Measurements from ENCODE around the gene NFE2L3. TPM values are rescaled to one million over a fixed set of nuclear protein-coding genes. Genes with fewer than 3 reads are reported as not detected.

Gene NFE2L3
- total RNA-seq, 1 donor from 2014 or later, result 50.4 TPM

- Histone ChIP-seq H3K36me3 (ENCODE audit: insufficient read depth, low read length) (no peaks in the 10 kb centered on the region), H2AFZ (ENCODE audit: low read depth, low read length) (no peak overlapping the region), H3K4me1 (ENCODE audit: insufficient read depth, low read length) (no peaks in the 10 kb centered on the region), H3K9ac (ENCODE audit: low read length) (no peak overlapping the region), H3K4me2 (ENCODE audit: low read length) (no peak overlapping the region), H3K79me2 (ENCODE audit: insufficient read depth, low read length) (peaks cover 9% of the 10 kb centered on the region), H4K20me1 (ENCODE audit: insufficient read depth, low read length) (peaks cover 11% of the 10 kb centered on the region), H3K27me3 (ENCODE audit: insufficient read depth, low read length) (no peaks in the 10 kb centered on the region), H3K9me3 (ENCODE audit: insufficient read depth, low read depth, low read length) (no peaks in the 10 kb centered on the region), H3K27ac (ENCODE audit: low read depth, low read length) (no peak overlapping the region), H3K4me3 (ENCODE audit: insufficient read depth, low read depth, low read length) (no peak overlapping the region)
- H3K27me3 Mint-ChIP-seq (ENCODE audit: low read depth, unreplicated experiment), result no peaks in the 10 kb centered on the region
- peaks cover 4% of the 10 kb centered on the region for H3K36me3 Mint-ChIP-seq (ENCODE audit: low read depth, unreplicated experiment)
- H3K4me3 Mint-ChIP-seq (ENCODE audit: unreplicated experiment), result no peak overlapping the region
- no peak overlapping the region for H3K27ac Mint-ChIP-seq (ENCODE audit: unreplicated experiment)
- H3K4me1 Mint-ChIP-seq (ENCODE audit: low read depth, unreplicated experiment), result peaks cover 9% of the 10 kb centered on the region
- no peak for FAIRE-seq
- TF ChIP-seq EZH2 (IDR thresholded peaks at IDR 0.05; ENCODE audit: insufficient read depth, low read length), result no peak
- no peak for TF ChIP-seq CTCF (IDR thresholded peaks at IDR 0.05; ENCODE audit: insufficient read depth, low read depth, low read length)
- no peaks in the 10 kb centered on the region for H3K9me3 Mint-ChIP-seq (ENCODE audit: unreplicated experiment)
- DNase-seq (ENCODE audit: low read depth), result no peak
Observed at GRCh38 chr7:26166684-26167266, 14.8 kb downstream of the NFE2L3 start.

- Histone ChIP-seq H3K4me1 (ENCODE audit: insufficient read depth, low read length) (no peaks in the 10 kb centered on the region), H2AFZ (ENCODE audit: low read depth, low read length) (no peak overlapping the region), H3K9me3 (ENCODE audit: insufficient read depth, low read depth, low read length) (no peaks in the 10 kb centered on the region), H3K36me3 (ENCODE audit: insufficient read depth, low read length) (no peaks in the 10 kb centered on the region), H3K79me2 (ENCODE audit: insufficient read depth, low read length) (peaks cover 9% of the 10 kb centered on the region), H3K4me2 (ENCODE audit: low read length) (no peak overlapping the region), H3K27ac (ENCODE audit: low read depth, low read length) (no peak overlapping the region), H3K4me3 (ENCODE audit: insufficient read depth, low read depth, low read length) (no peak overlapping the region), H4K20me1 (ENCODE audit: insufficient read depth, low read length) (peaks cover 11% of the 10 kb centered on the region), H3K27me3 (ENCODE audit: insufficient read depth, low read length) (no peaks in the 10 kb centered on the region), H3K9ac (ENCODE audit: low read length) (no peak overlapping the region)
- Mint-ChIP-seq H3K27ac (ENCODE audit: unreplicated experiment) (no peak overlapping the region), H3K36me3 (ENCODE audit: low read depth, unreplicated experiment) (peaks cover 3% of the 10 kb centered on the region), H3K27me3 (ENCODE audit: low read depth, unreplicated experiment) (no peaks in the 10 kb centered on the region), H3K4me3 (ENCODE audit: unreplicated experiment) (no peak overlapping the region), H3K4me1 (ENCODE audit: low read depth, unreplicated experiment) (peaks cover 8% of the 10 kb centered on the region), H3K9me3 (ENCODE audit: unreplicated experiment) (no peaks in the 10 kb centered on the region)
- DNase-seq (ENCODE audit: low read depth) (no peak), FAIRE-seq (no peak)
- TF ChIP-seq CTCF (IDR thresholded peaks at IDR 0.05; ENCODE audit: insufficient read depth, low read depth, low read length), result no peak
- TF ChIP-seq EZH2 (IDR thresholded peaks at IDR 0.05; ENCODE audit: insufficient read depth, low read length), result no peak
Observed at GRCh38 chr7:26167303-26167934, 15.4 kb downstream of the NFE2L3 start.

GRCh38 chr7:26168458-26169023 lies 16.5 kb downstream of the NFE2L3 start:
- no peaks in the 10 kb centered on the region for H3K36me3 ChIP-seq (ENCODE audit: insufficient read depth, low read length)
- Mint-ChIP-seq H3K27me3 (ENCODE audit: low read depth, unreplicated experiment) (no peaks in the 10 kb centered on the region), H3K9me3 (ENCODE audit: unreplicated experiment) (no peaks in the 10 kb centered on the region), H3K4me1 (ENCODE audit: low read depth, unreplicated experiment) (peaks cover 7% of the 10 kb centered on the region), H3K4me3 (ENCODE audit: unreplicated experiment) (no peak overlapping the region), H3K36me3 (ENCODE audit: low read depth, unreplicated experiment) (peaks cover 2% of the 10 kb centered on the region), H3K27ac (ENCODE audit: unreplicated experiment) (no peak overlapping the region)
- no peak overlapping the region for H3K4me2 ChIP-seq (ENCODE audit: low read length)
- no peak overlapping the region for H3K4me3 ChIP-seq (ENCODE audit: insufficient read depth, low read depth, low read length)
- H3K4me1 ChIP-seq (ENCODE audit: insufficient read depth, low read length), result no peaks in the 10 kb centered on the region
- DNase-seq (ENCODE audit: low read depth) (no peak), FAIRE-seq (no peak)
- no peak overlapping the region for H3K27ac ChIP-seq (ENCODE audit: low read depth, low read length)
- H3K9ac ChIP-seq (ENCODE audit: low read length), result no peak overlapping the region
- no peaks in the 10 kb centered on the region for H3K27me3 ChIP-seq (ENCODE audit: insufficient read depth, low read length)
- peaks cover 11% of the 10 kb centered on the region for H4K20me1 ChIP-seq (ENCODE audit: insufficient read depth, low read length)
- TF ChIP-seq EZH2 (IDR thresholded peaks at IDR 0.05; ENCODE audit: insufficient read depth, low read length), result no peak
- peak; percentile 6 for TF ChIP-seq CTCF (IDR thresholded peaks at IDR 0.05; ENCODE audit: insufficient read depth, low read depth, low read length)
- peaks cover 9% of the 10 kb centered on the region for H3K79me2 ChIP-seq (ENCODE audit: insufficient read depth, low read length)
- no peak overlapping the region for H2AFZ ChIP-seq (ENCODE audit: low read depth, low read length)
- no peaks in the 10 kb centered on the region for H3K9me3 ChIP-seq (ENCODE audit: insufficient read depth, low read depth, low read length)
